ENCODE data around the gene AOC2. TPM values are rescaled to one million over a fixed set of nuclear protein-coding genes. Genes with fewer than 3 reads are reported as not detected.

AOC2 gene
- total and polyA plus RNA-seq, 9 of the 15 experiments (the other 6 are each of a cell fraction or from before 2014, with no cell fraction given) = 0.08 to 0.91 (median 0.49) TPM

DNA sequence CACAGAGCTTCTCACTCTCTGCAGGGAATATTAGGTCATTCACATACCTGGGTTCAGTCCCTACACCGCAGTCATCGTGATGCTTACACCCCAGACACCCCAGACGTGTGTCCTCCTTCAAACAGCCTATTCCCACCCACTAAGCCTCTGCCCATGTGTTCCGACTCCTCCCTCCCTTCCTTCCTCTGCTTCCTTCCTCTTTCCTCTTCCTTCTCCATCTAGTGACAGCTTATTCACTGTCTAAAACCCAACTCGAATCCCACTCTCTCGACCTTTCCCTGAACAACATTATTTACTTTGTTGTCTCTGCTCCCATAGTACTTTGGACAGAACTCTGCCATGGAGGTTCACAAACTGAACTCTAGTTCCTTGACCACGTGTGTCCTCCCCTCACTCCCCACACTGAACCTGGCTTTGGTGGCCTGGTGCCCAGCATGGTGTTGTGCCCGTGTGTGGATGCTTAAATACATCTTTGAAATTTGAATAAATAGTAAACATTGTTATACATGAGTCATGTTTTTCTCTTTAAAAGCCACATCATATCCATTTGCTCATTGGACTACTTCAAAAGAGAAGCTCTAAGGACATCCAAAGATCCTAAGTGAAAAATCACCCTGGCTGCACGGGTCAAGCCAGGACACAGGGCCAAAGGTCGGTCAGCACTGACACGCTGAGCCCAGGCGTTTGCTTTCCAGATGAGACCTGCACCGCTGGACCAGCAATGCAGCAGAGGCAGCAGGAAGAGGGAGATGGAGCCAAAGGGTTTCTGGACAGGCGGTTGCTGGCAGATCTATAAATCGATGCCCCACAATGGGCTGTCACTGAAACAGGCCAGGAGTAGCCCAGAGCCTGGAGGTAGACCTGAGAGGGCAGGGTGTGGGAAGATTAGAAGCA lies 42.1 kb downstream of the AOC2 start:
- ChIA-PET POLR2A (no interaction called here), CTCF (ENCODE audit: low intra/inter-chr PET ratio) (no interaction called here)
- Histone ChIP-seq H2AFZ (ENCODE audit: low read depth, low read length) (peak overlapping the region; percentile 60), H4K20me1 (replicated peaks; ENCODE audit: control insufficient read depth, insufficient read depth, low read length) (no peaks in the 10 kb centered on the region), H3K9me3 (replicated peaks; ENCODE audit: control insufficient read depth, insufficient read depth, low read depth, low read length) (no peaks in the 10 kb centered on the region), H3K4me2 (ENCODE audit: insufficient read depth, low read length) (no peak overlapping the region), H3K36me3 (ENCODE audit: control insufficient read depth, insufficient read depth, low read length) (no peaks in the 10 kb centered on the region), H3K4me1 (replicated peaks in 1 of 2; ENCODE audit: control insufficient read depth in 2 of 2, insufficient read depth in 2 of 2, low read length in 2 of 2) (peaks cover 0 to 3% of the 10 kb centered on the region in 2 experiments; a peak in 1 of 5 replicates), H3K9ac (ENCODE audit: insufficient read depth in 1 of 2, low read depth in 2 of 2, low read length in 2 of 2) (no peak overlapping the region), H3K27ac (ENCODE audit: extremely low read depth, low read depth, low read length) (no peak overlapping the region), H3K9me1 (ENCODE audit: control insufficient read depth, insufficient read depth, low read length) (no peaks in the 10 kb centered on the region), H3K4me3 (no peak overlapping the region), H3K27me3 (ENCODE audit: control insufficient read depth in 2 of 2, insufficient read depth in 2 of 2, low read length in 2 of 2) (no peaks in the 10 kb centered on the region), H3K79me2 (ENCODE audit: control insufficient read depth, insufficient read depth, low read length) (no peaks in the 10 kb centered on the region)
- ATAC-seq = no peak
- in situ Hi-C loops (cut with MboI) = no loop called here
- TF ChIP-seq, protein P1, sequence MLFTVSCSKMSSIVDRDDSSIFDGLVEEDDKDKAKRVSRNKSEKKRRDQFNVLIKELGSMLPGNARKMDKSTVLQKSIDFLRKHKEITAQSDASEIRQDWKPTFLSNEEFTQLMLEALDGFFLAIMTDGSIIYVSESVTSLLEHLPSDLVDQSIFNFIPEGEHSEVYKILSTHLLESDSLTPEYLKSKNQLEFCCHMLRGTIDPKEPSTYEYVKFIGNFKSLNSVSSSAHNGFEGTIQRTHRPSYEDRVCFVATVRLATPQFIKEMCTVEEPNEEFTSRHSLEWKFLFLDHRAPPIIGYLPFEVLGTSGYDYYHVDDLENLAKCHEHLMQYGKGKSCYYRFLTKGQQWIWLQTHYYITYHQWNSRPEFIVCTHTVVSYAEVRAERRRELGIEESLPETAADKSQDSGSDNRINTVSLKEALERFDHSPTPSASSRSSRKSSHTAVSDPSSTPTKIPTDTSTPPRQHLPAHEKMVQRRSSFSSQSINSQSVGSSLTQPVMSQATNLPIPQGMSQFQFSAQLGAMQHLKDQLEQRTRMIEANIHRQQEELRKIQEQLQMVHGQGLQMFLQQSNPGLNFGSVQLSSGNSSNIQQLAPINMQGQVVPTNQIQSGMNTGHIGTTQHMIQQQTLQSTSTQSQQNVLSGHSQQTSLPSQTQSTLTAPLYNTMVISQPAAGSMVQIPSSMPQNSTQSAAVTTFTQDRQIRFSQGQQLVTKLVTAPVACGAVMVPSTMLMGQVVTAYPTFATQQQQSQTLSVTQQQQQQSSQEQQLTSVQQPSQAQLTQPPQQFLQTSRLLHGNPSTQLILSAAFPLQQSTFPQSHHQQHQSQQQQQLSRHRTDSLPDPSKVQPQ (CRISPR knock-in tag; IDR thresholded peaks at IDR 0.05; ENCODE audit: borderline replicate concordance) = no peak
- TF ChIP-seq NR2C1 (IDR thresholded peaks at IDR 0.05) (peak; percentile 20; the same call in 1 of the 2 replicates), NR2C1 (tag; IDR thresholded peaks at IDR 0.05) (no peak)
- no TSS peak for BruUV-seq (replicated peaks)
- intact Hi-C loops (cut with micrococcal nuclease) = no loop called here
- WGBS (ENCODE audit: insufficient coverage, low coverage, missing lambda C conversion rate) = 31% methylated on average over 15 of the region's 15 CpGs
- no peak for DNase-seq (ENCODE audit: extremely low read depth in 1 of 4, low spot score in 3 of 4)
- no peak for FAIRE-seq
